HepG2 (cell line): Measurements from ENCODE around the gene CISD3. TPM values are rescaled to one million over a fixed set of nuclear protein-coding genes. Genes with fewer than 3 reads are reported as not detected.
A peak's percentile ranks its signal among the peaks of the same experiment; 100 is the strongest.

Experiments used
- ATAC-seq: fragments of 200-7000 bp; cut with Tn5 transposase; 3 replicates; pipeline ENCODE4 v1.9.1; 2020; ENCODE audit warnings: mild to moderate bottlenecking, moderate library complexity
- Bru-seq: library from RNA; stranded (reverse); fragments of 400-500 nt; gene quantifications from one replicate; lab custom pipeline; 2021; lab: Mats Ljungman, UMichigan
- BruChase-seq, 2 experiments: library from RNA; stranded (reverse); fragments of 400-500 nt; gene quantifications; one replicate each; lab custom pipeline; 2021; lab: Mats Ljungman, UMichigan
- BruUV-seq: library from RNA; stranded (reverse); fragments of 400-500 nt; replicated peaks from 2 replicates; lab custom pipeline; 2021; lab: Mats Ljungman, UMichigan
- CTCF ChIA-PET: fragments of 300-600 bp; formaldehyde crosslinking; extraction: SDS; loops from one replicate; lab custom pipeline; 2021; ENCODE audit warnings: low total read pairs, inconsistent platforms, low intra/inter-chr PET ratio; lab: Yijun Ruan, JAX
- POLR2A ChIA-PET: fragments of 350-600 bp; sonication (Branson Sonifier 250); formaldehyde crosslinking; loops from one replicate; lab custom pipeline; 2020; ENCODE audit warnings: antibody characterized with exemption, inconsistent platforms; lab: Yijun Ruan, JAX
- DNase-seq: peaks from one replicate; pipeline ENCODE4 v3.0.0-alpha.2; 2015; ENCODE audit warnings: low spot score
- FAIRE-seq: peaks from 3 replicates; lab custom pipeline; 2011; peaks lifted over from hg19 to GRCh38; lab: Jason Lieb, UNC
- H2AFZ ChIP-seq: one replicate; pipeline ENCODE4 v1.6.1; 2011; ENCODE audit warnings: low read length, inconsistent platforms
- H3K27ac ChIP-seq: fragments of 300-600 bp; 3 replicates; pipeline ENCODE4 v1.8.0; 2011; ENCODE audit warnings: mixed run types, mild to moderate bottlenecking, mixed read lengths, low read length, inconsistent platforms; ENCODE audit not compliant: insufficient read depth; ENCODE audit errors: extremely low read length
- H3K27me3 ChIP-seq, 2 experiments: fragments of 200-600 bp in 1 of 2; 2 replicates in 1 of 2; 3 replicates in 1 of 2; pipeline versions ENCODE4 v1.6.0 to v1.8.0; 2011; ENCODE audit warnings: low read length in 2 of 2, mild to moderate bottlenecking in 2 of 2, moderate library complexity in 2 of 2, inconsistent platforms in 1 of 2; ENCODE audit not compliant: insufficient read depth in 2 of 2, control insufficient read depth in 1 of 2
- H3K36me3 ChIP-seq, 2 experiments: fragments of 200-600 bp in 1 of 2; replicated peaks in 1 of 2; 2 replicates in 1 of 2; 3 replicates in 1 of 2; pipeline versions ENCODE4 v1.5.1 to v1.8.0; 2011; ENCODE audit warnings: low read length in 2 of 2, inconsistent platforms in 1 of 2; ENCODE audit not compliant: insufficient read depth in 2 of 2, control insufficient read depth in 1 of 2
- H3K4me1 ChIP-seq: 2 replicates; pipeline ENCODE4 v1.5.1; 2012; ENCODE audit warnings: low read length, inconsistent platforms; ENCODE audit not compliant: insufficient read depth
- H3K4me2 ChIP-seq: 2 replicates; pipeline ENCODE4 v1.6.0; 2011; ENCODE audit warnings: low read depth, low read length, inconsistent platforms
- H3K4me3 ChIP-seq, 3 experiments: fragments of 200-600 bp in 1 of 3; sonication (generic), shearing (Covaris generic) in 1 of 3; replicated peaks in 1 of 3; 2 replicates each; pipeline ENCODE4 v1.5.1; 2011 to 2016; ENCODE audit warnings: low read length in 3 of 3, inconsistent platforms in 2 of 3, low read depth in 2 of 3, mild to moderate bottlenecking in 2 of 3, control low read depth in 1 of 3, mixed read lengths in 1 of 3; ENCODE audit not compliant: insufficient read depth in 1 of 3
- H3K79me2 ChIP-seq: one replicate; pipeline ENCODE4 v1.6.1; 2011; ENCODE audit warnings: low read length, inconsistent platforms; ENCODE audit not compliant: insufficient read depth
- H3K9ac ChIP-seq: 2 replicates; pipeline ENCODE4 v1.6.0; 2011; ENCODE audit warnings: mild to moderate bottlenecking, low read depth, low read length, inconsistent platforms; ENCODE audit not compliant: insufficient read depth
- H3K9me3 ChIP-seq: 2 replicates; pipeline ENCODE4 v1.5.1; 2012; ENCODE audit warnings: mild to moderate bottlenecking, low read length
- H4K20me1 ChIP-seq: 2 replicates; pipeline ENCODE4 v1.6.0; 2011; ENCODE audit warnings: inconsistent platforms, mild to moderate bottlenecking, low read length, moderate library complexity; ENCODE audit not compliant: insufficient read depth
- AKAP8 ChIP-seq: sonication (generic); formaldehyde crosslinking; IDR thresholded peaks from 2 replicates; pipeline ENCODE4 v1.5.1; 2020; ENCODE audit warnings: mild to moderate bottlenecking, missing genetic modification reagents
- ARNT2 ChIP-seq: sonication (generic); formaldehyde crosslinking; IDR thresholded peaks from 2 replicates; pipeline ENCODE4 v1.8.0; 2022; ENCODE audit warnings: mild to moderate bottlenecking, low read depth, missing genetic modification reagents, moderate library complexity
- CBX1 ChIP-seq: IDR thresholded peaks from one replicate; pipeline ENCODE4 v1.6.1; 2016; ENCODE audit warnings: antibody characterized with exemption, low read depth
- CREB3 ChIP-seq: sonication (generic); formaldehyde crosslinking; IDR thresholded peaks from 2 replicates; pipeline ENCODE4 v1.5.0; 2020; ENCODE audit warnings: missing genetic modification reagents
- E2F1 ChIP-seq: sonication (generic); formaldehyde crosslinking; IDR thresholded peaks from 2 replicates; pipeline ENCODE4 v1.5.0; 2020; ENCODE audit warnings: missing genetic modification reagents
- ETV5 ChIP-seq: IDR thresholded peaks from 2 replicates; pipeline ENCODE4 v1.6.1; 2018; ENCODE audit warnings: missing biosample characterization, missing genetic modification reagents, inconsistent platforms, borderline replicate concordance
- RBFOX2 ChIP-seq: fragments of 200-400 bp; formaldehyde crosslinking; IDR thresholded peaks from 2 replicates; pipeline ENCODE4 v1.6.1; 2017; ENCODE audit warnings: low read depth, mild to moderate bottlenecking, low read length
- TRIM22 ChIP-seq: fragments of 450-650 bp; IDR thresholded peaks from 2 replicates; pipeline ENCODE4 v1.6.1; 2017
- ZNF607 ChIP-seq: sonication (generic); formaldehyde crosslinking; IDR thresholded peaks from 2 replicates; pipeline ENCODE4 v1.5.1; 2020; ENCODE audit warnings: missing genetic modification reagents, mild to moderate bottlenecking, borderline replicate concordance
- ZNF768 ChIP-seq: sonication (generic); formaldehyde crosslinking; IDR thresholded peaks from 2 replicates; pipeline ENCODE4 v1.4.0; 2020; ENCODE audit warnings: missing genetic modification reagents
- WGBS: methylation state at CpG from one replicate; pipeline ENCODE4 v1.1.6; 2017; ENCODE audit warnings: low lambda C conversion rate; 5-methylcytosine and 5-hydroxymethylcytosine counted together
- in situ Hi-C: cut with HindIII; loops from 2 replicates; pipeline ENCODE4 v1.10.0; 2017; ENCODE audit warnings: low pct_unique_long_range_greater_than_20kb; ENCODE audit not compliant: extremely low pct_ligation_motif_present
- intact Hi-C: fragments of 100-400 bp; cut with micrococcal nuclease; formaldehyde crosslinking; loops from one replicate; pipeline ENCODE4 v1.10.0; 2022; ENCODE audit not compliant: unreplicated experiment
- long read RNA-seq, 2 experiments: library from RNA in 1 of 2; library from polyadenylated mRNA in 1 of 2; stranded (forward) in 1 of 2; unstranded in 1 of 2; transcript quantifications; one replicate each; pipeline ENCODE4 v2.0.0, GENCODE V29; 2019 to 2022
- polyA minus RNA-seq, 3 experiments: library from RNA; depleted of rRNA, polyadenylated mRNA; stranded (reverse); fragments of >200 nt; gene quantifications; 2 replicates each; pipeline ENCODE4 v1.2.3, GENCODE V29; 2011; ENCODE audit warnings: low replicate concordance in 1 of 3
- polyA plus RNA-seq, 8 experiments: library from polyadenylated mRNA; depleted of rRNA in 3 of 8; stranded (reverse) in 7 of 8; unstranded in 1 of 8; fragments of >200 nt; fragmentation: Illumina TruSeq in 4 of 8; extraction: Trizol in 4 of 8; gene quantifications; 2 replicates each; pipeline versions ENCODE4 v1.2.1 to v1.2.3, GENCODE V29; 2011 to 2016; ENCODE audit warnings: low read depth in 4 of 8, missing spikeins in 1 of 8, mixed read lengths in 1 of 8; ENCODE audit not compliant: insufficient read depth in 1 of 8
- total RNA-seq, 5 experiments: library from RNA; depleted of rRNA; stranded (reverse); fragments of >200 nt; fragmentation: Illumina TruSeq; extraction: Trizol; gene quantifications; 2 replicates each; pipeline ENCODE4 v1.2.3, GENCODE V29; 2016; ENCODE audit warnings: low read depth in 1 of 5

The CISD3 gene
- total RNA-seq (2016; rRNA removed; fragmentation: Illumina TruSeq; extraction: Trizol) (34.1 and 42.6 TPM in 2 replicates), polyA plus RNA-seq (2011; rRNA removed) (30.0 and 34.9 TPM in 2 replicates), polyA minus RNA-seq (2011; rRNA and poly(A)+ RNA removed; ENCODE audit: low replicate concordance) (16.1 and 27.0 TPM in 2 replicates), Bru-seq, nascent RNA (percentile 85 among the genes with signal in this experiment), BruChase-seq, experiment 1, labeled RNA remaining after a 6-hour chase (percentile 82 among the genes with signal in this experiment), BruChase-seq, experiment 2, labeled RNA remaining after a 2-hour chase (percentile 77 among the genes with signal in this experiment)
- 64.2 and 89.3 TPM in 2 replicates for total RNA-seq (2016; cell fraction: cytosol; rRNA removed; fragmentation: Illumina TruSeq; extraction: Trizol; ENCODE audit: low read depth)
- 38.9 and 39.2 TPM in 2 replicates for total RNA-seq (2016; cell fraction: insoluble cytoplasmic fraction; rRNA removed; fragmentation: Illumina TruSeq; extraction: Trizol)
- total RNA-seq (2016; cell fraction: membrane; rRNA removed; fragmentation: Illumina TruSeq; extraction: Trizol), result 72.8 and 92.2 TPM in 2 replicates
- total RNA-seq (2016; cell fraction: nucleus; rRNA removed; fragmentation: Illumina TruSeq; extraction: Trizol), result 12.0 and 15.5 TPM in 2 replicates
- polyA plus RNA-seq (2011; cell fraction: cytosol; rRNA removed), result 15.0 and 24.9 TPM in 2 replicates
- polyA plus RNA-seq (2011; cell fraction: nucleus; rRNA removed), result 10.7 and 11.5 TPM in 2 replicates
- polyA plus RNA-seq (2012), result 34.2 TPM in 2 replicates
- 183 and 249 TPM in 2 replicates for polyA plus RNA-seq (2016; cell fraction: cytosol; fragmentation: Illumina TruSeq; extraction: Trizol; ENCODE audit: low read depth)
- 69.7 and 77.8 TPM in 2 replicates for polyA plus RNA-seq (2016; cell fraction: insoluble cytoplasmic fraction; fragmentation: Illumina TruSeq; extraction: Trizol; ENCODE audit: low read depth)
- polyA plus RNA-seq (2016; cell fraction: membrane; fragmentation: Illumina TruSeq; extraction: Trizol; ENCODE audit: low read depth), result 135 and 168 TPM in 2 replicates
- 46.2 and 46.8 TPM in 2 replicates for polyA plus RNA-seq (2016; cell fraction: nucleus; fragmentation: Illumina TruSeq; extraction: Trizol; ENCODE audit: insufficient read depth, low read depth)
- 7.2 and 7.7 TPM in 2 replicates for polyA minus RNA-seq (2011; cell fraction: cytosol; rRNA and poly(A)+ RNA removed)
- 7.1 and 8.1 TPM in 2 replicates for polyA minus RNA-seq (2011; cell fraction: nucleus; rRNA and poly(A)+ RNA removed)
- long read RNA-seq, experiment 1, transcript CISD3-206 (3 exons, 2,326 nt), result minor isoform, 21 of 147 reads
- long read RNA-seq, experiment 1, transcript CISD3-205 (2 exons, 773 nt), result minor isoform, 6 of 147 reads
- long read RNA-seq, experiment 1, transcript CISD3-204 (4 exons, 2,074 nt), result major isoform, 113 of 147 reads
- long read RNA-seq, experiment 1, partial matches to known transcripts, result 2 of 147 reads
- long read RNA-seq, experiment 1, other reads (novel, unspliced or antisense), result 5 of 147 reads
- long read RNA-seq, experiment 2, transcript CISD3-205 (2 exons, 773 nt), result minor isoform, 5 of 205 reads
- long read RNA-seq, experiment 2, transcript CISD3-204 (4 exons, 2,074 nt), result major isoform, 86 of 205 reads
- long read RNA-seq, experiment 2, transcript CISD3-206 (3 exons, 2,326 nt), result major isoform, 86 of 205 reads
- long read RNA-seq, experiment 2, partial matches to known transcripts, result 9 of 205 reads
- long read RNA-seq, experiment 2, other reads (novel, unspliced or antisense), result 19 of 205 reads

- no peak within 1 kb of the TSS for H2AFZ ChIP-seq
- intact Hi-C loops, result loop anchor here (1.0 to 2.0 kb wide), 3 partner anchors 19 to 53 kb away; partner anchors contain the start of gene PCGF2
- H3K4me1 ChIP-seq, result peaks cover 54% of the 10 kb centered on the region
- H3K27ac ChIP-seq, result peak within 1 kb of the TSS; percentile 97
- no peaks in the 10 kb centered on the region for H3K9me3 ChIP-seq
- ATAC-seq (peak; percentile 69), FAIRE-seq (no peak), DNase-seq (peak; percentile 81)
- in situ Hi-C loops, result loop anchor here (5.0 kb wide), 1 partner anchor 53 kb away; no protein-coding TSS in a partner anchor
- peaks cover 11 to 23% of the 10 kb centered on the region in 2 experiments for H3K36me3 ChIP-seq
- ChIA-PET POLR2A (interaction anchor here (1.0 to 3.0 kb wide), 21 partner anchors 9 to 139 kb away, joined by 3 to 43 read pairs (median 6); partner anchors contain the start of genes MLLT6, PSMB3 and RPL23), CTCF (interaction anchor here (1.4 to 1.5 kb wide), 2 partner anchors 26 to 53 kb away, joined by 4 to 6 read pairs; no protein-coding TSS in a partner anchor)
- 7% methylated on average over 9 of the region's 92 CpGs for WGBS
- H4K20me1 ChIP-seq, result peaks cover 13% of the 10 kb centered on the region; the same call in 1 of the 2 replicates
- peaks cover 26% of the 10 kb centered on the region for H3K79me2 ChIP-seq
- H3K4me2 ChIP-seq, result peak within 1 kb of the TSS; percentile 93
- H3K27me3 ChIP-seq, result no peaks in the 10 kb centered on the region
- BruUV-seq, result no TSS peak
- H3K9ac ChIP-seq, result peak within 1 kb of the TSS; percentile 90
- H3K4me3 ChIP-seq, result peak within 1 kb of the TSS; percentile 67 to 100 (median 95)
- TF ChIP-seq E2F1 (0 out of 2 replicates have a peak, but pooled peaks have one; percentile 41), ETV5 (CRISPR knock-in tag) (0 out of 2 replicates have a peak, but pooled peaks have one; percentile 43), TRIM22 (no peak), CREB3 (CRISPR knock-in tag) (peak; percentile 93; the same call in 1 of the 2 replicates), ARNT2 (peak; percentile 83), ZNF768 (CRISPR knock-in tag) (peak; percentile 57; the same call in 1 of the 2 replicates), AKAP8 (CRISPR knock-in tag) (peak; percentile 99), RBFOX2 (peak; percentile 93), ZNF607 (CRISPR knock-in tag) (no peak), CBX1 (peak; percentile 53)
These were observed at the start of gene CISD3 for GRCh38 chr17:38729886-38730525. Gene CISD3, plus strand, starts transcription at chr17:38730341. Its CDS starts 18 bp downstream, at chr17:38730359.
